ELF-1 (cell line): ENCODE results near the gene AOC3.
"Not testable (repeated sequence)": the region's sequence is repeated elsewhere in the genome, so short reads cannot be mapped to it uniquely, and the experiment has no call there.

Source experiments
- DNase-seq: peaks from one replicate; pipeline ENCODE4 v3.0.0-alpha.2; 2016; ENCODE audit warnings: low read depth, low spot score

The AOC3 gene

GRCh38 chr17:42844761-42845555, 6.0 kb upstream of the AOC3 start:
- DNase-seq: no peak

DNA sequence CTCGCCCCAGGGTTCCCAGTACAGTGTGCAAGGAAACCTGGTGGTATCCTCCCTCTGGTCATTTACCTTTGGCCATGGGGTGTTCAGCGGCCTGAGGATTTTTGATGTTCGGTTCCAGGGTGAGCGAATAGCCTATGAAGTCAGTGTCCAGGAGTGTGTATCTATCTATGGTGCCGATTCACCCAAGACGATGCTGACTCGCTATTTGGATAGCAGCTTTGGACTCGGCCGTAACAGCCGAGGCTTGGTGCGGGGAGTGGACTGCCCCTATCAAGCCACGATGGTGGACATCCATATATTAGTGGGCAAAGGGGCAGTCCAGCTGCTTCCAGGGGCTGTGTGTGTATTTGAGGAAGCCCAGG, 5.5 kb upstream of the AOC3 start:
- DNase-seq: no peak

DNA sequence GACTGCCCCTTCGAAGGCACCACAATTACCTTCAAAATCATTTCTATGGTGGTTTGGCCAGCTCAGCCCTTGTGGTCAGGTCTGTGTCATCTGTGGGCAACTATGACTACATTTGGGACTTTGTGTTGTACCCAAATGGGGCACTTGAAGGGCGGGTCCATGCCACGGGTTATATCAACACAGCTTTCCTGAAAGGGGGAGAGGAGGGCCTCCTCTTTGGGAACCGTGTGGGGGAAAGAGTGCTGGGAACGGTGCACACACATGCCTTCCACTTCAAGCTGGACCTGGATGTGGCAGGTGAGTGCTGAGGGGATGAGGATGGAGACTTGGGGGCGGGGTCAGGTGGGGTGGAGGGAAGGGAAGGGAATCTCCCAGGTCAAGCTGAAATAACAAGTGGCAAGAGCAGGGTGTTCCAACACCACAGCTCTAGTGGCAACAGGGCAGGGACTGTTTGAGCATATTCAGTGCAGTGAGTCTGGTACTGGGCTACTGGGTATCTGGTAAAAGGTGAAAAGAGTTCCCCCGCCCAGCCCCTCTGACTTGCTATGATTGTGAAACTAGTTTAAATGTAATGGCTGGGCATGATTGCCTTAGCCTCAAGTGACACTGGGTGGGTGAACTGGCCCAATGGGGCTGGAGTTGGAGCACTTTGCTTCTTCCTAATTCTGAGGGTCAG, 4.9 kb upstream of the AOC3 start:
- no peak for DNase-seq

DNA sequence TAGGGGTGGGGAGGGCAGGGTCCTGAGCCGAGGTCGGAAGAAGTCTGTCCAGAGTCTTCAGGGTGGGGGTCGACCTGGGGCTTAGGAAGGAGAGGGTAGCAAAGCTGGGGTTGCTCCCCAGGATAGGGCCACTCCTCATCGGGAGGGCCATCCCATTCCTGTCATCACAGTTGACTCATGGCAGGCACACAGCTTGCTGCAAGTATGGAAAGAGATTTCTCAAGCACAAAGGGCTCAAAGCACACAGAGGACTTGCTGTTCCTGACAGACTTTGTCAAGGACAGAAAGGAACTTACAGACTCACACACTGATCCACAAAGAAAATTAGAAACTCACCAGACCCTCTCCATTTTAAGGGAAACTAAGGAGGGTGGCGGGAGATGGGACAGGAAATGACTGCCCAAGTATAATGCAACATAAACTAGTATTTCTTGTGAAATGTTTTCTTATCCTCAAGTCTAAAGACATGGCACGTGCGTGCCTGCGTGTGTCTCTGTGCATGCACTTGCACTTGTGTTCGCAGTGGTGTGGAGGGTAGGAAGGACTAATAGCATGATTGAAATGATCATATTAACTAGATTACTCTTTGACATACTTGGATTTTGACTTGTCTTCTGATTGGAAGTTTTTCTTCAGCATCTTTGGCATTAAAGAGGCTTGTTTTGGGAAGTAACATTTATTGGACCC, 4.3 kb upstream of the AOC3 start:
- no peak for DNase-seq

DNA sequence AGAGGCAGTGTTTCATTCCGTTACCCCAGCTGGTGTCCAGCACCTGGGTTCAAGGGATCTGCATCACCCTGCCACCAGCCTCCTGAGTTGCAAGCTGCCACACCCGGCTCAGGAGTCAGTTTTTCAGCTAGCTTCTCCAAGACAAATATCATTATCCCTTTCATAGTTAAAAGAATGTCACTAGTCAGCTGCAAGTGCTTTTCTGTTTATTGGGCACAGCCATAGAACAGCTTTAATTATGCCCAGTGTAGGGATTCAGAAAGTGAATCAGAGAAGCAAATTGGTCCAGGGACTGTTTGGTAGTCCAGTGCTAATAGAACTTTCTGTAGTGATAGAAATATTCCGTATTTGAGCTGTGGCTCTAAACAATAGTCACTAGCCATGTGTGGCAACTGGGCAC, 2.9 kb upstream of the AOC3 start:
- DNase-seq: no peak

- DNase-seq: no peak
These were observed 2.0 kb upstream of the AOC3 start for GRCh38 chr17:42849031-42849430.

GRCh38 chr17:42849451-42850181, 1.4 kb upstream of the AOC3 start:
- no peak for DNase-seq

GRCh38 chr17:42851371-42852240, 607 bp downstream of the AOC3 start:
- not testable (repeated sequence) for DNase-seq

DNA sequence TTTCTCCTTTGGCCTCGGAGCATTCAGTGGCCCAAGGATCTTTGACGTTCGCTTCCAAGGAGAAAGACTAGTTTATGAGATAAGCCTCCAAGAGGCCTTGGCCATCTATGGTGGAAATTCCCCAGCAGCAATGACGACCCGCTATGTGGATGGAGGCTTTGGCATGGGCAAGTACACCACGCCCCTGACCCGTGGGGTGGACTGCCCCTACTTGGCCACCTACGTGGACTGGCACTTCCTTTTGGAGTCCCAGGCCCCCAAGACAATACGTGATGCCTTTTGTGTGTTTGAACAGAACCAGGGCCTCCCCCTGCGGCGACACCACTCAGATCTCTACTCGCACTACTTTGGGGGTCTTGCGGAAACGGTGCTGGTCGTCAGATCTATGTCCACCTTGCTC, 1.4 kb downstream of the AOC3 start:
- DNase-seq: no peak

DNA sequence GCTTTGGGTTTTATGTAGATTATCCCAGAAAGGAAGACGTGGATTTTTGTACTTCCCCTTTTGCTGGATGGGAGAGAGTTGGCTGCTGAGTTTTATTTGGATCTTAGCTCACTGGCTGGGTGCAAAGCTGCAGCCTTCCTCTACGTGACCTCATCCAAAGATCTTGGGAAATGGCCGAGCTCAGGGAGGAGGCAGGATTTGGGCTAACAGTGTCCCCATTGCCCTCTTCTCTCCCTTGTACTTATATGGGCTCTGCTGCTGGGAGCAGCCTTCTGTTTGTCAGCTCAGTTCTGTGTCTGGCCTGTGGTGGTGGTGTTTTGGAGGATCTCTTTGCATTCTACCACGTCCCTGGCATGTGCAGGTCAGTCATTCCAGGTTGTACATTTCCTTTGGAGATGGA, 2.0 kb downstream of the AOC3 start:
- DNase-seq: no peak

DNA sequence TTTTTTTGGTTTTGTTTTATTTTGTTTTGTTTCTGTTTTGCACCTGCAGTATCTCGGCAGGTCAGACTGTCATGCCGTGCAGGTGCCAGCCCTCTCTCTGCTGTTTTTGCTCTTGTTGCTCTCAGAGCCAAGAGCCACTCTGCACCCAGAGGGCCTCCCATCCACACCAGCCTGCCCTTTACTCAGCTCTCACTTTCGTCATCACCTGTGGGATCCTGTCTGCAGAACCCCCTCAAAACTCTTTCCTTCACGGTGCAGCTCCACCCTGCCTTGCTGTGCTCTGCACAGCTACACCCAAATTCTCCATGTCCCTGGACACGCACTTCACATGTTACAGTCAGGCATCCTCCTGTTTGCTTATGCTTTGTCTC, 2.6 kb downstream of the AOC3 start:
- DNase-seq: no peak

GRCh38 chr17:42853968-42854790, 3.2 kb downstream of the AOC3 start:
- no peak for DNase-seq

- DNase-seq: no peak
These were observed 4.1 kb downstream of the AOC3 start for GRCh38 chr17:42855048-42855596.

GRCh38 chr17:42856093-42856492, 5.1 kb downstream of the AOC3 start:
- DNase-seq: not testable (repeated sequence)

- DNase-seq: not testable (repeated sequence)
These were observed 5.5 kb downstream of the AOC3 start for GRCh38 chr17:42856516-42856915.

GRCh38 chr17:42857389-42857788, 6.4 kb downstream of the AOC3 start:
- no peak for DNase-seq

GRCh38 chr17:42865638-42866094, 14.7 kb downstream of the AOC3 start:
- no peak for DNase-seq

DNA sequence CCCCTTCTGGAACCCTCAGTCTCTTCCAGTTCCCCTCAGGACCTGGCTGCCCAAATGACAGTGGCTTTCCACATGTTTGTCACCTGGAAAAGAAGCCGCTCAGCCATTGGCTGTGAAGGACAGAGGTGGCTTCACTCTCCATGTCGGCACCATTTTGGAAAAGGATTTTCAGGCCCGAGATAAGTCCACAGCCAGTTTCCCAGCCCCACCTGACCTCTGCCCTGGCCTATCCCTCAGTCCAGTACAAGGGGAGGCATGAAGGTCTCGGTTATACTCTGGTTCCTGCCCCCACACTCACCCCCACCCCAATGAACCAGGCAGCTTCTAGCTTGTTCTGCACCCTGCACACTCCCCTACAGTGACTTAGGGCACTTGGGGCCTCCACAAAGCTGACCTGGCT, 15.2 kb downstream of the AOC3 start:
- no peak for DNase-seq

DNA sequence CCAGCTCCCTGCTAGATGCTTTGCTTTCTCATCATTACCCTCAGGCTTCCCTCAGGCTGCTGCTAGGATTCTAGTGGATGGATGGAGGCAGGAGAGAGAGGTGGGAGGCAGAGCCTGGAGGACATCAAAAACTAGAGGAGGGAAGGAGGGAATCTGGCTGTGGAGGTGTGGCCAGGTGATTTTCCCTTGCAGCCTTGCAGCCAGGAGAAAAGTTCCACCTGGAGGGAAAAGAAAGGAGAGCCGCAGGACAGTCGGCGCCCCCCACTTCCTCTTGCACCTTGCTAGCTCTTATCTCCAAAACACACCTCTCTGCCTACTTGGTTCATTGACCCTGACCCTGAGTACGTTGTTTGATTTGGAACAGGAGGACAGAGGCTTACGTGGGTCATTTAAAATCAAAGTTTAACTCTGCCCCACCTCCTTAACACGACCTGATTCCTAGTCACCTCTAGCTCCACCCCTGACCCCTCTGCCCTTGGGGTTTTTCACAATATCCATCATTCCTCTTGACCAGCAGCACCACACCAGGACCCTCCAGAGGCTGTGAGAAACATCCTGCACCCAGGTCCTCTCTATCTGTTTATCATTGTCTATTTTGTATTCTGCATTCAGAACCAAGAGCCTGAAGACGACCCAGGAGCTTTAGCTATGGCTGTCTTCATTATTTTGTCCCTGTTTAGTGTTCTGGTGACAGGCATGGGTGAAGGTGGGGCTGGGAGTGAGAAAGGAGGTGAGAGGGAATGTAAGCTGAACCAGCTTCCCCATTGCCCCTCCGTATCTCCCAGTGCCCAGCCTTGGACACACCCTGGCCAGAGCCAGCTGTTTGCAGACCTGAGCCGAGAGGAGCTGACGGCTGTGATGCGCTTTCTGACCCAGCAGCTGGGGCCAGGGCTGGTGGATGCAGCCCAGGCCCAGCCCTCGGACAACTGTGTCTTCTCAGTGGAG, 15.9 kb downstream of the AOC3 start:
- DNase-seq: no peak
